ENCODE measurements around the gene SERAC1. TPM values are rescaled to one million over a fixed set of nuclear protein-coding genes. Genes with fewer than 3 reads are reported as not detected.

Gene SERAC1
- total and polyA plus RNA-seq, 2 donors from 2014 or later = 5.8 to 6.7 TPM

GRCh38 chr6:158092806-158093205, 75.3 kb downstream of the SERAC1 start:
- DNase-seq (no peak), FAIRE-seq (no peak)
- Histone ChIP-seq H3K9ac (ENCODE audit: low read length in 3 of 3) (no peak overlapping the region), H3K4me3 (ENCODE audit: low read length in 3 of 3) (no peak overlapping the region), H3K36me3 (ENCODE audit: control insufficient read depth in 2 of 3, insufficient read depth in 3 of 3, low read length in 3 of 3) (peaks cover 0 to 7% (median 6%) of the 10 kb centered on the region in 3 donors), H3K4me1 (ENCODE audit: control insufficient read depth in 2 of 3, insufficient read depth in 2 of 3, low read depth in 1 of 3, low read length in 3 of 3) (no peaks in the 10 kb centered on the region), H3K27me3 (ENCODE audit: control insufficient read depth, insufficient read depth, low read length) (no peaks in the 10 kb centered on the region), H3K9me3 (ENCODE audit: control insufficient read depth in 2 of 3, insufficient read depth in 1 of 3, low read length in 3 of 3) (no peaks in the 10 kb centered on the region), H3K27ac (ENCODE audit: low read depth in 2 of 2, low read length in 2 of 2) (no peak overlapping the region)
- intact Hi-C loops (cut with DNase I) = no loop called here
- no peak for TF ChIP-seq CTCF (IDR thresholded peaks at IDR 0.05; ENCODE audit: borderline replicate concordance, extremely low read depth, insufficient read depth)

- DNase-seq (no peak), FAIRE-seq (no peak)
- Histone ChIP-seq H3K27me3 (ENCODE audit: control insufficient read depth, insufficient read depth, low read length) (no peaks in the 10 kb centered on the region), H3K36me3 (ENCODE audit: control insufficient read depth in 2 of 3, insufficient read depth in 3 of 3, low read length in 3 of 3) (peaks cover 0 to 7% (median 5%) of the 10 kb centered on the region in 3 donors), H3K4me3 (ENCODE audit: low read length in 3 of 3) (peak overlapping the region in 2 of 3 donors; percentile 63 to 64), H3K27ac (ENCODE audit: low read depth in 2 of 2, low read length in 2 of 2) (peak overlapping the region; percentile 63 to 85), H3K9me3 (ENCODE audit: control insufficient read depth in 2 of 3, insufficient read depth in 1 of 3, low read length in 3 of 3) (no peaks in the 10 kb centered on the region), H3K4me1 (ENCODE audit: control insufficient read depth in 2 of 3, insufficient read depth in 2 of 3, low read depth in 1 of 3, low read length in 3 of 3) (peaks cover 0 to 11% (median 0%) of the 10 kb centered on the region in 3 donors), H3K9ac (ENCODE audit: low read length in 3 of 3) (peak overlapping the region in 1 of 3 donors; percentile 29)
- no peak for TF ChIP-seq CTCF (IDR thresholded peaks at IDR 0.05; ENCODE audit: borderline replicate concordance, extremely low read depth, insufficient read depth)
- intact Hi-C loops (cut with DNase I) = no loop called here
These were observed 80.7 kb downstream of the SERAC1 start for GRCh38 chr6:158087224-158087867.

GRCh38 chr6:158086504-158087223, 81.4 kb downstream of the SERAC1 start:
- H3K4me1 ChIP-seq (ENCODE audit: control insufficient read depth in 2 of 3, insufficient read depth in 2 of 3, low read depth in 1 of 3, low read length in 3 of 3) = peaks cover 0 to 11% (median 0%) of the 10 kb centered on the region in 3 donors
- TF ChIP-seq CTCF (IDR thresholded peaks at IDR 0.05; ENCODE audit: borderline replicate concordance, extremely low read depth, insufficient read depth) = no peak
- peaks cover 0 to 7% (median 5%) of the 10 kb centered on the region in 3 donors for H3K36me3 ChIP-seq (ENCODE audit: control insufficient read depth in 2 of 3, insufficient read depth in 3 of 3, low read length in 3 of 3)
- DNase-seq (peak in 4 of 5 donors; percentile 35 to 89 (median 67)), FAIRE-seq (no peak)
- peak overlapping the region in 2 of 3 donors; percentile 63 to 64 for H3K4me3 ChIP-seq (ENCODE audit: low read length in 3 of 3)
- H3K9ac ChIP-seq (ENCODE audit: low read length in 3 of 3) = peak overlapping the region in 2 of 3 donors; percentile 29 to 33
- peak overlapping the region; percentile 63 to 85 for H3K27ac ChIP-seq (ENCODE audit: low read depth in 2 of 2, low read length in 2 of 2)
- intact Hi-C loops (cut with DNase I) = no loop called here
- H3K27me3 ChIP-seq (ENCODE audit: control insufficient read depth, insufficient read depth, low read length) = no peaks in the 10 kb centered on the region
- no peaks in the 10 kb centered on the region for H3K9me3 ChIP-seq (ENCODE audit: control insufficient read depth in 2 of 3, insufficient read depth in 1 of 3, low read length in 3 of 3)

Measured in kidney (tissue), 14 donors.